Activated CD8-positive, alpha-beta memory T cell treated with anti-CD3 and anti-CD28 coated beads, Interleukin-2, amount 50 U/mL, for 48 hours (primary cell): ENCODE measurements around the gene COX5B.
A peak's percentile ranks its signal among the peaks of the same experiment; 100 is the strongest.
"Not testable (repeated sequence)": the region's sequence is repeated elsewhere in the genome, so short reads cannot be mapped to it uniquely, and the experiment has no call there.

Source experiments
- DNase-seq: peaks from one replicate; pipeline ENCODE4 v3.0.0-alpha.2; 2020

The COX5B gene

GRCh38 chr2:97654791-97655190, 8.9 kb downstream of the COX5B start:
- no peak for DNase-seq

GRCh38 chr2:97656129-97656755, 10.4 kb downstream of the COX5B start:
- DNase-seq: no peak

- no peak for DNase-seq
Measured at GRCh38 chr2:97656905-97657587, 11.2 kb downstream of the COX5B start.

- no peak for DNase-seq
Measured at GRCh38 chr2:97657986-97658690, 12.3 kb downstream of the COX5B start.

- no peak for DNase-seq
Measured at GRCh38 chr2:97658691-97659157, 12.9 kb downstream of the COX5B start.

- no peak for DNase-seq
Measured at GRCh38 chr2:97659256-97660043, 13.6 kb downstream of the COX5B start.

GRCh38 chr2:97660044-97660774, 14.3 kb downstream of the COX5B start:
- no peak for DNase-seq

GRCh38 chr2:97660775-97661389, 15.0 kb downstream of the COX5B start:
- DNase-seq: no peak

GRCh38 chr2:97661927-97662326, 16.1 kb downstream of the COX5B start:
- no peak for DNase-seq

- no peak for DNase-seq
Measured at GRCh38 chr2:97662386-97662894, 16.6 kb downstream of the COX5B start.

GRCh38 chr2:97662895-97663625, 17.2 kb downstream of the COX5B start:
- peak; percentile 86 for DNase-seq

- no peak for DNase-seq
Measured at GRCh38 chr2:97663626-97663961, 17.7 kb downstream of the COX5B start.

GRCh38 chr2:97663962-97664635, 18.2 kb downstream of the COX5B start, which contains the start of gene ACTR1B:
ACTR1B (minus strand) TSS chr2:97664044; CDS start chr2:97663890, 154 bp downstream.
- DNase-seq: peak; percentile 98

- DNase-seq: no peak
Measured at GRCh38 chr2:97664636-97664970, 18.7 kb downstream of the COX5B start.

GRCh38 chr2:97669448-97669847, 23.6 kb downstream of the COX5B start, which contains the start of gene C2orf92:
C2orf92 (plus strand) TSS chr2:97669713; CDS start chr2:97669789, 76 bp downstream.
- DNase-seq: no peak

GRCh38 chr2:97670471-97670870, 24.6 kb downstream of the COX5B start:
- no peak for DNase-seq

- DNase-seq: no peak
Measured at GRCh38 chr2:97671526-97671925, 25.7 kb downstream of the COX5B start.

- DNase-seq: not testable (repeated sequence)
Measured at GRCh38 chr2:97672606-97673140, 26.8 kb downstream of the COX5B start.

- DNase-seq: no peak
Measured at GRCh38 chr2:97673182-97673914, 27.5 kb downstream of the COX5B start.
